ENCODE measurements around the gene CYP2S1.

Gene CYP2S1

GRCh38 chr19:41154060-41154459 is 39.0 kb upstream of the CYP2S1 start:
- no peaks in the 10 kb centered on the region for H3K27me3 ChIP-seq (ENCODE audit: control insufficient read depth in 3 of 3, insufficient read depth in 3 of 3, low read depth in 1 of 3, low read length in 3 of 3)
- WGBS, 2 donors (ENCODE audit: extremely low coverage in 2 of 2, insufficient read length in 2 of 2, insufficient replicate concordance in 1 of 2): no CpG with 5 or more reads among the region's 7 CpGs
- H3K14ac ChIP-seq (ENCODE audit: low read length): no peak overlapping the region
- no peak overlapping the region for H2BK120ac ChIP-seq (ENCODE audit: low read depth, low read length)
- no peak overlapping the region for H4K8ac ChIP-seq (ENCODE audit: low read depth, low read length)
- no peaks in the 10 kb centered on the region for H3K9me3 ChIP-seq (replicated peaks in 1 of 2; ENCODE audit: control insufficient read depth in 2 of 2, insufficient read depth in 1 of 2, low read depth in 1 of 2, low read length in 2 of 2)
- no peak overlapping the region for H2AK5ac ChIP-seq (ENCODE audit: low read depth, low read length)
- DNase-seq (ENCODE audit: low spot score): no peak
- no peak overlapping the region for H2AFZ ChIP-seq (ENCODE audit: low read length)
- H3K4ac ChIP-seq (ENCODE audit: low read length): no peak overlapping the region
- no peaks in the 10 kb centered on the region for H3K36me3 ChIP-seq (replicated peaks in 1 of 2; ENCODE audit: control insufficient read depth in 2 of 2, insufficient read depth in 2 of 2, low read length in 2 of 2)
- no peaks in the 10 kb centered on the region for H3K4me1 ChIP-seq (ENCODE audit: control insufficient read depth in 2 of 2, insufficient read depth in 1 of 2, low read depth in 1 of 2, low read length in 2 of 2)
- no peak overlapping the region for H3K4me2 ChIP-seq (ENCODE audit: insufficient read depth, low read length, poor library complexity, severe bottlenecking)
- H2BK15ac ChIP-seq (ENCODE audit: low read length): no peak overlapping the region
- H3K9ac ChIP-seq (ENCODE audit: low read depth, low read length, poor library complexity): no peak overlapping the region
- H2BK12ac ChIP-seq (ENCODE audit: low read length): no peak overlapping the region
- H2BK5ac ChIP-seq (ENCODE audit: low read length): no peak overlapping the region
- H3K4me3 ChIP-seq (ENCODE audit: low read length in 2 of 2): no peak overlapping the region
- H3K79me1 ChIP-seq (ENCODE audit: low read depth, low read length): no peaks in the 10 kb centered on the region
- no peak overlapping the region for H3K23ac ChIP-seq (ENCODE audit: low read depth, low read length, poor library complexity)
- no peak overlapping the region for H3K18ac ChIP-seq (ENCODE audit: low read length)
- H4K91ac ChIP-seq (ENCODE audit: low read depth, low read length, poor library complexity): no peak overlapping the region
- H3K27ac ChIP-seq (replicated peaks; ENCODE audit: low read length): no peak overlapping the region

GRCh38 chr19:41156207-41156606 is 36.8 kb upstream of the CYP2S1 start:
- H2BK12ac ChIP-seq (ENCODE audit: low read length): no peak overlapping the region
- H2BK15ac ChIP-seq (ENCODE audit: low read length): no peak overlapping the region
- H3K36me3 ChIP-seq (replicated peaks in 1 of 2; ENCODE audit: control insufficient read depth in 2 of 2, insufficient read depth in 2 of 2, low read length in 2 of 2): no peaks in the 10 kb centered on the region
- WGBS, 2 donors (ENCODE audit: extremely low coverage in 2 of 2, insufficient read length in 2 of 2, insufficient replicate concordance in 1 of 2): no CpG with 5 or more reads among the region's 2 CpGs
- H2BK5ac ChIP-seq (ENCODE audit: low read length): no peak overlapping the region
- no peak overlapping the region for H2BK120ac ChIP-seq (ENCODE audit: low read depth, low read length)
- H4K91ac ChIP-seq (ENCODE audit: low read depth, low read length, poor library complexity): no peak overlapping the region
- H3K9me3 ChIP-seq (replicated peaks in 1 of 2; ENCODE audit: control insufficient read depth in 2 of 2, insufficient read depth in 1 of 2, low read depth in 1 of 2, low read length in 2 of 2): no peaks in the 10 kb centered on the region
- no peak overlapping the region for H4K8ac ChIP-seq (ENCODE audit: low read depth, low read length)
- no peak overlapping the region for H3K9ac ChIP-seq (ENCODE audit: low read depth, low read length, poor library complexity)
- no peak overlapping the region for H3K14ac ChIP-seq (ENCODE audit: low read length)
- no peaks in the 10 kb centered on the region for H3K27me3 ChIP-seq (ENCODE audit: control insufficient read depth in 3 of 3, insufficient read depth in 3 of 3, low read depth in 1 of 3, low read length in 3 of 3)
- no peak overlapping the region for H3K4ac ChIP-seq (ENCODE audit: low read length)
- H2AFZ ChIP-seq (ENCODE audit: low read length): no peak overlapping the region
- no peaks in the 10 kb centered on the region for H3K79me1 ChIP-seq (ENCODE audit: low read depth, low read length)
- H3K23ac ChIP-seq (ENCODE audit: low read depth, low read length, poor library complexity): no peak overlapping the region
- DNase-seq (ENCODE audit: low spot score): no peak
- H3K27ac ChIP-seq (replicated peaks; ENCODE audit: low read length): no peak overlapping the region
- no peak overlapping the region for H2AK5ac ChIP-seq (ENCODE audit: low read depth, low read length)
- no peak overlapping the region for H3K4me3 ChIP-seq (ENCODE audit: low read length in 2 of 2)
- H3K18ac ChIP-seq (ENCODE audit: low read length): no peak overlapping the region
- no peaks in the 10 kb centered on the region for H3K4me1 ChIP-seq (ENCODE audit: control insufficient read depth in 2 of 2, insufficient read depth in 1 of 2, low read depth in 1 of 2, low read length in 2 of 2)
- H3K4me2 ChIP-seq (ENCODE audit: insufficient read depth, low read length, poor library complexity, severe bottlenecking): no peak overlapping the region

DNA sequence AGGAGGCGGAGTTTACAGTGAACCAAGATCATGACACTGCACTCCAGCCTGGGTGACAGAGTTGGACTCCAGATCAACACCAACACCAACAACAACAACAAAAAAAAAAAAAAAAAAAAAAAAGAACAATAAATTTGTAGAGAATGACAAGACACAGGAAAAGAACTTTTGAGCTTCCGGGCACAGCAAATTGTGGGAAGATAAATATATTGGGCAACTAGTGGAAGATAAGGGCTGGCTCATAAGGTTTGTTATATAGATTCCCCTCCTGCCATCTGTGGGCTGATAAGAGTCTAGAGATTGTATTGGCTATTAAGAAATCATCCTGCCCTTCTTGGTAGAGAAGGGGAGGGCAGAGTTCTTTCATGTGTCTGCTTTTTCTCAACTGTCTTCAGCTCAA is 33.1 kb upstream of the CYP2S1 start:
- no peak overlapping the region for H3K4me3 ChIP-seq (ENCODE audit: low read length in 2 of 2)
- H3K14ac ChIP-seq (ENCODE audit: low read length): no peak overlapping the region
- no peak overlapping the region for H3K9ac ChIP-seq (ENCODE audit: low read depth, low read length, poor library complexity)
- no peaks in the 10 kb centered on the region for H3K79me1 ChIP-seq (ENCODE audit: low read depth, low read length)
- no peak overlapping the region for H2AK5ac ChIP-seq (ENCODE audit: low read depth, low read length)
- H2AFZ ChIP-seq (ENCODE audit: low read length): no peak overlapping the region
- no CpG with 5 or more reads among the region's 2 CpGs for WGBS, 2 donors (ENCODE audit: extremely low coverage in 2 of 2, insufficient read length in 2 of 2, insufficient replicate concordance in 1 of 2)
- no peaks in the 10 kb centered on the region for H3K36me3 ChIP-seq (replicated peaks in 1 of 2; ENCODE audit: control insufficient read depth in 2 of 2, insufficient read depth in 2 of 2, low read length in 2 of 2)
- H4K8ac ChIP-seq (ENCODE audit: low read depth, low read length): no peak overlapping the region
- no peak for DNase-seq (ENCODE audit: low spot score)
- no peak overlapping the region for H3K4me2 ChIP-seq (ENCODE audit: insufficient read depth, low read length, poor library complexity, severe bottlenecking)
- no peak overlapping the region for H3K4ac ChIP-seq (ENCODE audit: low read length)
- H3K27me3 ChIP-seq (ENCODE audit: control insufficient read depth in 3 of 3, insufficient read depth in 3 of 3, low read depth in 1 of 3, low read length in 3 of 3): no peaks in the 10 kb centered on the region
- no peak overlapping the region for H2BK120ac ChIP-seq (ENCODE audit: low read depth, low read length)
- H3K23ac ChIP-seq (ENCODE audit: low read depth, low read length, poor library complexity): no peak overlapping the region
- no peak overlapping the region for H3K27ac ChIP-seq (replicated peaks; ENCODE audit: low read length)
- no peak overlapping the region for H4K91ac ChIP-seq (ENCODE audit: low read depth, low read length, poor library complexity)
- no peak overlapping the region for H2BK15ac ChIP-seq (ENCODE audit: low read length)
- no peak overlapping the region for H2BK5ac ChIP-seq (ENCODE audit: low read length)
- H2BK12ac ChIP-seq (ENCODE audit: low read length): no peak overlapping the region
- H3K9me3 ChIP-seq (replicated peaks in 1 of 2; ENCODE audit: control insufficient read depth in 2 of 2, insufficient read depth in 1 of 2, low read depth in 1 of 2, low read length in 2 of 2): no peaks in the 10 kb centered on the region
- no peak overlapping the region for H3K18ac ChIP-seq (ENCODE audit: low read length)
- no peaks in the 10 kb centered on the region for H3K4me1 ChIP-seq (ENCODE audit: control insufficient read depth in 2 of 2, insufficient read depth in 1 of 2, low read depth in 1 of 2, low read length in 2 of 2)

DNA sequence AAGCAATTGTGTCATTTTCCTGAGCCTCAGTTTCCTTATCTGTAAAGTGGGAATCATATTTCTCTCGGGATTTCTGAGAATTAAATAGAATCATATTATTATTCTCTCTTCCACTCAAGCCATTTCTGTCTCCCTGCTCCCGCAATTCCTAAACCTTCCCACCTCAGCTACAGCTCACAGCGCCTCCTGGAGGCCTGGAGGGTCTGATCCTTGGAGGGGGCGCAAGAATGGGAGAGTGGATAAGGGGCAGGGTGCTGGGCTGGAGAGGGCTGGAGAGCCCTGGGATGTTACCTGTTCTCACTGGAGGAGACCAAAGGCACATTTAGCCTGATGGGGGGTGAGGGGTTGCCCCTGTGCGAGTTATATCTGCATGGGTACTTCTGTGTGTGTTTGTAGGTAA is 31.1 kb upstream of the CYP2S1 start:
- no peak overlapping the region for H2BK5ac ChIP-seq (ENCODE audit: low read length)
- H3K27ac ChIP-seq (replicated peaks; ENCODE audit: low read length): no peak overlapping the region
- no peak overlapping the region for H3K9ac ChIP-seq (ENCODE audit: low read depth, low read length, poor library complexity)
- H3K23ac ChIP-seq (ENCODE audit: low read depth, low read length, poor library complexity): no peak overlapping the region
- H3K4ac ChIP-seq (ENCODE audit: low read length): no peak overlapping the region
- H3K9me3 ChIP-seq (replicated peaks in 1 of 2; ENCODE audit: control insufficient read depth in 2 of 2, insufficient read depth in 1 of 2, low read depth in 1 of 2, low read length in 2 of 2): no peaks in the 10 kb centered on the region
- H4K91ac ChIP-seq (ENCODE audit: low read depth, low read length, poor library complexity): no peak overlapping the region
- H3K27me3 ChIP-seq (ENCODE audit: control insufficient read depth in 3 of 3, insufficient read depth in 3 of 3, low read depth in 1 of 3, low read length in 3 of 3): no peaks in the 10 kb centered on the region
- no peaks in the 10 kb centered on the region for H3K4me1 ChIP-seq (ENCODE audit: control insufficient read depth in 2 of 2, insufficient read depth in 1 of 2, low read depth in 1 of 2, low read length in 2 of 2)
- WGBS, 2 donors (ENCODE audit: extremely low coverage in 2 of 2, insufficient read length in 2 of 2, insufficient replicate concordance in 1 of 2): no CpG with 5 or more reads among the region's 5 CpGs
- no peaks in the 10 kb centered on the region for H3K36me3 ChIP-seq (replicated peaks in 1 of 2; ENCODE audit: control insufficient read depth in 2 of 2, insufficient read depth in 2 of 2, low read length in 2 of 2)
- H3K14ac ChIP-seq (ENCODE audit: low read length): no peak overlapping the region
- no peaks in the 10 kb centered on the region for H3K79me1 ChIP-seq (ENCODE audit: low read depth, low read length)
- H3K18ac ChIP-seq (ENCODE audit: low read length): no peak overlapping the region
- no peak overlapping the region for H2BK12ac ChIP-seq (ENCODE audit: low read length)
- H4K8ac ChIP-seq (ENCODE audit: low read depth, low read length): no peak overlapping the region
- DNase-seq (ENCODE audit: low spot score): no peak
- no peak overlapping the region for H3K4me3 ChIP-seq (ENCODE audit: low read length in 2 of 2)
- no peak overlapping the region for H3K4me2 ChIP-seq (ENCODE audit: insufficient read depth, low read length, poor library complexity, severe bottlenecking)
- no peak overlapping the region for H2BK120ac ChIP-seq (ENCODE audit: low read depth, low read length)
- H2AFZ ChIP-seq (ENCODE audit: low read length): no peak overlapping the region
- no peak overlapping the region for H2AK5ac ChIP-seq (ENCODE audit: low read depth, low read length)
- no peak overlapping the region for H2BK15ac ChIP-seq (ENCODE audit: low read length)
